ENCODE data around the gene PLCG2. TPM values are rescaled to one million over a fixed set of nuclear protein-coding genes. Genes with fewer than 3 reads are reported as not detected.

The PLCG2 gene
- 0.18 and 0.29 TPM in 2 replicates for total RNA-seq

GRCh38 chr16:81778861-81779535, at the start of gene PLCG2:
PLCG2 (plus strand) TSS chr16:81779291; CDS start chr16:81785990, 6,699 bp downstream.

GRCh38 chr16:82011199-82011641, 232.1 kb downstream of the PLCG2 start, which contains the start of gene SDR42E1:
SDR42E1 (minus strand) TSS chr16:82011470; CDS start chr16:82000858, 10,612 bp downstream.

Other genes starting within 250 kb of the PLCG2 start
- gene SDR42E1, start 232.2 kb downstream of the PLCG2 start, total RNA-seq, result 0.29 and 0.35 TPM in 2 replicates